GM19193 (cell line): Measurements from ENCODE around the gene NDNF.

Source experiments
- POLR2A ChIP-seq: IDR thresholded peaks from 4 replicates; pipeline ENCODE4 v1.6.1; 2011; ENCODE audit not compliant: insufficient read depth, insufficient read length; ENCODE audit errors: extremely low read depth

The NDNF gene

DNA sequence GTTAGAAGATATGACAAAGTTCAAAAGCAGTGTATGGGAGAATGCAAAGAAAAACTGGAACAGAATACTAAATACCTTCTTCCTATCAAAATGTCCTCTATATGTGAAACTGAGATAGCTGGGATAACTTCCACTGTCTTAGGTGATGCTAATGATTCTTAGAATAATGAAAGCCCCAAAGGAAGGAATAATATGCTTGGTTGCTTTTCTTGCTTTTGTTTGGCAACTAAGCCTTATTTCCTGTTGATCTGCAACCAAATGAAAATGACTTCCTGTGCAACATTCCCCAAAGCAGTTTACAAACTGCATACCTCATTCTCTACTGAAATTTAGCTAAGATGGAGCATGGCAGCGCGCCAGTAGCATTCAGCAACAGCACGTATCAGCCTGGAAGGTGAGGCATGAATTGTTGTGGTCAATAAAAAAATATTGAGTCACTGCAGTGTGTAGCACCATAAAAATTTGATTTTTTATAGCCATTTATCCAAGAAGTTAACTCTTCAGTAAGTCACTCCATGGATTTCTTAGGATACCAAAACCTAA, 18.7 kb downstream of the NDNF start:
- TF ChIP-seq POLR2A: no peak

- no peak for TF ChIP-seq POLR2A
These were observed 22.0 kb downstream of the NDNF start for GRCh38 chr4:121050300-121050699.

DNA sequence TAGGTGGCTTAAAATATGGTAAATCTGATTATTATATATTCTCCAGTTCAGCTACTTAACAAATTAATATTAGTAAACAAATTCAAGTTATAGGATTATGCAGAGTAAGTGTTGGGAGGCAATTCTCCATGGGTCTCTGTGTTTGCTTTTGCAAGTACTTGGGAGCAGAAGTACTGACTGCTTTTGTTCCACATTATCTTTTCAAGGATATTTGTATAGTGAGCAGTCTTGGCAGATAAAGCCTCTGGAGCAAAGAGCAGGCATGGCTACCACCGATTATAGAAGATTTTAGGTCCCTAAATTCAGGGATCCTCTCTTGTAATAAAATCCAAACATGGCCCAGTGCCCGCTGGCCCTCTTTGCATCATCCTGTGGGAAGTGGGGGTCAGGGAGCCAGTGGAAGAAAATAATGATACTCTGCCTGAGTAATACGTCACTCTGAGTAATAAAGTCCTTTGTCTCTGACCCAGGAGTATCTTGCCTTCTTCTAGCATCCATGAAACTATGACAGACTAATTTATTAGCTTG, 23.2 kb downstream of the NDNF start:
- TF ChIP-seq POLR2A: no peak

DNA sequence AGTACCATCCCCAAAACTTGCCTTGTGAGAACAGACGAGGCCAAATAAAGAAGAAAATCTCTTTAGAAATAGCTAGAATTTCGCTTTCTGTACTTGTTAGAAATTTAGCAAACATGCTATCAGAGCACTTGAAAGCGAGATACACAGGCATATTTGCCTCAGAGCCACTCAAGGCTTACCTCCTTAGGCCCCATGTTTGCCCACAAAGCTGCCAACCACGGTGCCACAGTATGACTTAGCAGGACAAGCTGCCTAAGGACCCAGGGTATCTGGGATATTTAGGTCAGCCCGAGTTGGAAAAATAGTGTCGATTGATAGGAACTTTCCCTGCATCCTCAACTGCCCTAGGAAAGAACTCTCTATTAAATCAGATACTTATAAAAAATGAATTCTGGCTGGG, 24.2 kb downstream of the NDNF start:
- no peak for TF ChIP-seq POLR2A

DNA sequence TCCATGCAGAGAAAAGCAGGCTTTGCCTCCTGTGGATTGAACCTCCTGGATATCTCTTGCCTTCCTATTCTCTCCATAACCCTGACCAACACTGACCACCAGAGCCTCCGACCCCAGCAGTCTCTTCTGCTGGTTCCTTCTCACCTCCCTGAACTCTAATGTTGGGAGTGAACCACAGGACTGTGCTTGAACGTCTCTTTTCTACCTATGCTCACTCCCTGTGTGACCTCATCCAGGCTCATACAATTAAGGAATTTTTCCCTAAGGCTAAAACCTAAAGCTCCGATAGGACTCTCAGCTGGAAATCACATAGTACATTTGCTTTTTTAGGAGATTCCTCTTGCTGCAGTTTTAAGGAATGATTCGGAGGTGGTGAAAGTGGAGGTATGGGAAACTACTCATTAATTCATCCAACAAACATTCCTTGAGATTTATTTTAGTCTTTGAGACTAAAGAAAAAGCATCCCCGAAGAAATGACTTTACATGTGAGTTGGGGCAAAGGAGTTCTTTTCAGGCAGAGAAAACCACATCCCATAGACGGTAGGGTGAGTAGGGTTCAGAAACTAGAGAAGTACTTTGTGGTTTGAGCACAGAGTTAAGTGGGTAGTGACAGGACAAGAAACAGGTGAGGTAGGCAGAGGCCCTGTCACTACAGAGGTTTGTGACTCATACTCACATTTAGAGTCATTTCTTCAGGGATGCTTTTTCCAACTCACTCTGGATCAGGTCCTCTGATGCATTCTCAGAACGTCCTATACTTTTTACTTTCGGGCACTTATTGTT, 30.8 kb downstream of the NDNF start:
- TF ChIP-seq POLR2A: no peak

- no peak for TF ChIP-seq POLR2A
These were observed 38.3 kb downstream of the NDNF start for GRCh38 chr4:121034017-121034416.

- no peak for TF ChIP-seq POLR2A
These were observed 41.6 kb downstream of the NDNF start for GRCh38 chr4:121030711-121031110.

- no peak for TF ChIP-seq POLR2A
These were observed 42.2 kb downstream of the NDNF start for GRCh38 chr4:121030131-121030530.

DNA sequence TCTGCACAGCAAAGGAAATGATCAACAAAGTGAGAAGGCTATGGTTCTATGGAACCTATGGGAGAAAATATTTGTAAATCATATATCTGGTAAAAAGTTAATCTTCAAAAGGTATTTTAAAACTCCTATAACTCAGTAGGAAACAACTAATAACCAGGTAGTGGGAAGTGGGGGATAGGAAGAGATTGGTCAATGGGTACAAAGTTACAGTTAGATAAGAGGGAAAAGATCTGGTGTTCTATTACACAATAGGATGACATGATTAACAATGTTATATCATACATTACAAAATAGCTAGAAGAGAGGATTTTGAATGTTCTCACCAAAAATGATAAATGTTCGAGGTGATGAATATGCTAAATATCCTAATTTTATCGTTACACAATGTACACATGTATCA, 46.3 kb downstream of the NDNF start:
- no peak for TF ChIP-seq POLR2A

- TF ChIP-seq POLR2A: no peak
These were observed 46.8 kb downstream of the NDNF start for GRCh38 chr4:121025540-121025939.

DNA sequence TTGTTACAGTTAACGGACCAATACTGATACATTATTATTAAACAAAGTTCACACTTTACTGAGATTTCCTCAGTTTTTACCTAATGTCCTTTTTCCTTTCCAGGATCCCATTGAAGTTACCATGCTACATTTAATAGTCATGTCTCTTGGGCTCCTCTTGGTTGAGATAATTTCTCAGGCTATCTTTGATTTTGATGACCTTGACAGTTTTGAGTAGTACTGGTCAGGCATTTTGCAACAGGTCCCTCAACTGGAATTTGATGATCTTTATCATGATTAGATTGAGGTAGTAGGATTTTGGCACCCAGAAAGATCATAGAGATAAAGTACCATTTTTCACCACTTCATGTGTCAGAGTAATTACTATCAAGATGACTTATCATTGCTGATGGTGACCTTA, 53.8 kb downstream of the NDNF start:
- TF ChIP-seq POLR2A: no peak

DNA sequence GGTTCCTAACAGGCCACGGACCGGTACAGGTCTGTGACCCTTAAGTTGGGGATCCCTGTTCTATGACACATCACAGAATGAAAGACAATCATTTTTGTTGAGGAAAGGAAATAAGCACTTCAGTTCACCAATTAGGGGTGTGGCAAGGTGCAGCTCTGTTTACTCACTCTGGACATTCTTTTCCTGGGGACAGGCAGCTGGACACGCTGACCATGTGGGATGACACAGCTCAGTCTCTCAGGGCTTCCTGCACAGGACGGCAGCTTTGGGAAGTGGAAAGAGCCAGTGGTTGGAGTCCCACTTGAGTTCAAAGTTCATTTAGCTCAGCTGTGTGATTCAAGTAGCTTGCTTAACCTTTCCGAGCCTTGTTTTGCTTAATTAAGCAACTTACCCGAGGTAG, 55.7 kb downstream of the NDNF start:
- no peak for TF ChIP-seq POLR2A

- no peak for TF ChIP-seq POLR2A
These were observed 56.9 kb downstream of the NDNF start for GRCh38 chr4:121015421-121015820.

- no peak for TF ChIP-seq POLR2A
These were observed 57.8 kb downstream of the NDNF start for GRCh38 chr4:121014544-121014943.

DNA sequence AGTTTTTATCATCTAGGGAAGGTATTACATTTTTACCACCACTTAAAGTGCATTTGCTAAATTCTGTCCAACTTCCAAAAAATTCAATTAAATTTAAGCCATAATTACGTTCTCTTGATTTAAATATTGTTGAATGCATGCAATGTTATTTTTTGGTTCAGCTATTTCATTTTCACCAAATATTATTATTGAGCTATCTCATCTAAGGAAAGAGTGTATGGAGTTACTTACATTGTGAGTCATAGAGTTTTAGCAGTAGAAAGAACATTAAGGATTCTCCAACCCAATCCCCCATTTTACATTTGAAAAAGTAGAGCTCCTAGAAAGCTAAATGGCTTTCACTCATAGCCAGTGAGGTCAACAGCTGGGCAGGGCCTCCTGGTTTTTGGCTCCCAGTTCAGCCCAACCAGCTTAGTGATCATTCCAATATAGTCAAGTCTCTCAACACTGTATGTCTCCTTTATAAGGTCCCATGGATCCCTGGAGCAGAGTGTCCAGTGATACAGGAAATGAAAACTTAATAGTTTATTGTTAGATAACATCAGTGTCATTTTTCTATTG, 60.5 kb downstream of the NDNF start:
- TF ChIP-seq POLR2A: no peak

- no peak for TF ChIP-seq POLR2A
These were observed 61.2 kb downstream of the NDNF start for GRCh38 chr4:121011138-121011537.
